Effector memory CD8-positive, alpha-beta T cell (primary cell): Measurements from ENCODE around the gene KLHL3.
A peak's percentile ranks its signal among the peaks of the same experiment; 100 is the strongest.

Experiments
- ATAC-seq: fragments of 150-1000 bp; cut with Tn5 transposase; replicated peaks from 2 replicates; pipeline ENCODE4 v1.10.0; 2021; ENCODE audit warnings: mild to moderate bottlenecking, moderate library complexity
- DNase-seq, 3 experiments: peaks; one replicate each; pipeline ENCODE4 v3.0.0; 2021
- H3K27ac Mint-ChIP-seq, 2 donors: one replicate each; pipeline ENCODE4 v1.8.0; 2022; ENCODE audit warnings: mild to moderate bottlenecking in 2 of 2, mixed read lengths in 2 of 2, moderate library complexity in 2 of 2
- H3K27me3 Mint-ChIP-seq, 2 donors: one replicate each; pipeline ENCODE4 v1.8.0; 2022; ENCODE audit warnings: mixed read lengths in 2 of 2
- H3K36me3 Mint-ChIP-seq: one replicate; pipeline ENCODE4 v1.8.0; 2022; ENCODE audit warnings: mild to moderate bottlenecking, moderate library complexity, mixed read lengths; ENCODE audit not compliant: insufficient read depth
- H3K4me1 Mint-ChIP-seq, 2 donors: one replicate each; pipeline ENCODE4 v1.8.0; 2022; ENCODE audit warnings: low read depth in 2 of 2, mixed read lengths in 2 of 2
- H3K4me3 Mint-ChIP-seq, 2 donors: one replicate each; pipeline ENCODE4 v1.8.0; 2022; ENCODE audit warnings: mild to moderate bottlenecking in 2 of 2, mixed read lengths in 2 of 2, moderate library complexity in 2 of 2
- H3K9me3 Mint-ChIP-seq, 2 donors: one replicate each; pipeline ENCODE4 v1.8.0; 2022; ENCODE audit warnings: mixed read lengths in 2 of 2

The KLHL3 gene

DNA sequence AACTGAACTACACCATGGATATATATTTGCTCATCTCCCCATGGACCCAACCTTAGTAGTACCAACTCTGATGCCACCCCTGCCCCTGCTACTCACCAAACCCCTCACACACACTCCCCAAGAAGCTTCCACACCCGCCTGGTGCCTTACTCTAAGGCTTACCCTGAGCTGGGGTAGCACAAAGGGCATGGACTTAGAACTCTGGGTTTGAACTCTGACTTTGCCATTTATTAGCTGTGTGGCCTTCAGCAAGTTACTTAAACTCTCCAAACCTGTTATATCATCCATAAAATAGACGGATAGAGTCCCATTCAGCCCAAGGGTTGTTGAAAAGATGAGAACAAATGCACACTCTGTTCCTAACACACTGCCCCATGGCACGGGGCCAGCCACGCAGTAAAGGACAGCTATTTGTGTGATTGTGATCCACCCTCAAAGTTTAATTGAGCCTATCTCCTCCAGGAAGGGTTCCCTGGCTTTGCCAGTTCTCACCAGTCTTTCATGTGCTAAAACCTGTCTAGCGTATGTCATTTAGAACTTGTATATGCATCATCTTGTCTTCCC is 111.0 kb downstream of the KLHL3 start:
- Mint-ChIP-seq H3K9me3 (no peaks in the 10 kb centered on the region), H3K4me3 (no peak overlapping the region), H3K27ac (no peak overlapping the region), H3K36me3 (peaks cover 3% of the 10 kb centered on the region), H3K27me3 (no peaks in the 10 kb centered on the region), H3K4me1 (peaks cover 0 to 2% of the 10 kb centered on the region in 2 donors)
- ATAC-seq = no peak
- DNase-seq = no peak

DNA sequence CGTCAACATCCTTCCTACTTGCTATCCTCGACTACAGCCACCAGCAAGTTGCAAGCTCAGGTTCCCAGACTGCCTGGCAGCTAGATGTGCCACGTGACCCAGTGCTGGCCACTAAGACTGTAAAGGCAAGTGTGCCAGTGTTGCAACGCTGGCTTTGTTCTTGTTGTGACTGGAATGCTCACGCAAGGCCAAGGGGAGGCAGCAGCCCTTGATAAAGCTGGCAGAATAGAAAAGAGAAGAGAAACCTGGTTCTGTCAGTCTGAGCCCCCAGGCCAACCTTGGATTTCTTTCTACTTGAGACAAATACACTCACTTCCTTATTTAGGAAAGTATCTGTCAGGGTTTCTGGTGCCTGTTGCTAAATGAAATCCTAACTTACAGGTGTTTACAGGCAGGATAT is 113.0 kb downstream of the KLHL3 start:
- Mint-ChIP-seq H3K9me3 (no peaks in the 10 kb centered on the region), H3K27ac (no peak overlapping the region), H3K4me3 (no peak overlapping the region), H3K36me3 (no peaks in the 10 kb centered on the region), H3K4me1 (no peaks in the 10 kb centered on the region), H3K27me3 (no peaks in the 10 kb centered on the region)
- DNase-seq (no peak), ATAC-seq (no peak)

DNA sequence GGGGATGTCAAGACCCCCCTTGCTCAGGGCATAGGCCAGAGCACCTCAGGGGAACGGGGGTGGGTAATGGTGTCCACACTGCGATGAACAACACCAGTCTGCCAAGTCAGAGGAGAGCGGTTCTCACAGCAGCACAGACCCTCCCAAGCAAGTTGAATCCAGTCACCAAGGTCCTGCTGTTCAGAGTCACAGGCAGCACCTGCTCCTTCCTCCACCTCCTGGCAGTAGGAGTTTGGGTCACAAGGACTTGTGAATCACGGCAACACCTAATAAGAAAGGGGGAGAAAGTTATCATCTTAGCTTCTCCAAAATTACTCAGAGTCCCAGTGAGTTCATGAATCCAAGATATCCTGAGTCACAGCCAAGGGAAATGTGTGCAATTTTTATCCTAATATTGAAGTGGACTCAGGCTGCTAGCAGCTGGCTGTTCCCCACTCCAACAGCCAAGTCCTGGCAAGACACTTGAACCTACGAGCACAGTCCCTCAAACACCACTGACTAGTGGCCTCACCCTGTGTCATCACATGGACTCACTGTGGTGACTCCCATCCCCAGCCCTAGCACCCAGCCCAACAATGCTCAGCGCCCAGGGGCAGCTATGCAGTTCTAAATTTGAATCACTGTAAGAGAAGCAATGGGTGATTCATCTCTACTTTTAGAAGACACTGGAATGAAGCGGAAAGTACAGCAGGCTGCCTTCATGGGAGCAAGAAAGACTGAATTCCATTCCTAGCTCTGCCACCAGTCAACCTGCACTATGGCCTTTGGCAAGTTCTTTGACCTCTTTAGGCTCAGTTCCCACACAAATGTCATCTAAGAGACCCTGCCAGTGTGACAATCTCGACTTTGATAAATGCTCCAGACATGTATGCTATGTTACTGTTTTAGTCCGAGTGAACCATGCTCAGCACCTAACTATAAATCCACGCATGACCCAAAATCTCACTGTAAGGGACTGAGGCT is 113.7 kb downstream of the KLHL3 start:
- Mint-ChIP-seq H3K4me3 (no peak overlapping the region), H3K4me1 (no peaks in the 10 kb centered on the region), H3K36me3 (no peaks in the 10 kb centered on the region), H3K27me3 (no peaks in the 10 kb centered on the region), H3K27ac (no peak overlapping the region), H3K9me3 (no peaks in the 10 kb centered on the region)
- no peak for ATAC-seq
- no peak for DNase-seq

DNA sequence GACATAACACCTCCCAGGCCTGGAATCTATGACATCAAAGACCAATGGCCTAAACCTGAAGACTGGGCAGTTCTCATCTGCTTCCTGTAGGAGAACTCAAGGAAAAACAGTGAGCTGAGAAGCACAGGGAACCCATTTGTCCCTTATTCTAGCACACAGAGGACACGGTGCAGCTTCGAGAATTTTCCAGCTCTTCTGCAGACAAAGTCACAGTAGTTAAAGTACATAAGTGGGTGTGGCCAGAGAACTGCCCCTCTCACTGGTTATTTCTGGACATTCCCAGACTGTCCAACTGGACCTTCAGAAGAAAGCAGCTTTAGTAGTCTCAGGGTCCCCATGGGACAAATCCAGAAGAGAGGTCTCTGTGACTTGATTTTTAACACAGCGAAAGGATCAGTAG is 114.6 kb downstream of the KLHL3 start:
- no peak for DNase-seq
- no peak overlapping the region for H3K27ac Mint-ChIP-seq
- H3K36me3 Mint-ChIP-seq = no peaks in the 10 kb centered on the region
- H3K4me1 Mint-ChIP-seq = no peaks in the 10 kb centered on the region
- no peak overlapping the region for H3K4me3 Mint-ChIP-seq
- ATAC-seq = no peak
- no peaks in the 10 kb centered on the region for H3K9me3 Mint-ChIP-seq
- no peaks in the 10 kb centered on the region for H3K27me3 Mint-ChIP-seq

DNA sequence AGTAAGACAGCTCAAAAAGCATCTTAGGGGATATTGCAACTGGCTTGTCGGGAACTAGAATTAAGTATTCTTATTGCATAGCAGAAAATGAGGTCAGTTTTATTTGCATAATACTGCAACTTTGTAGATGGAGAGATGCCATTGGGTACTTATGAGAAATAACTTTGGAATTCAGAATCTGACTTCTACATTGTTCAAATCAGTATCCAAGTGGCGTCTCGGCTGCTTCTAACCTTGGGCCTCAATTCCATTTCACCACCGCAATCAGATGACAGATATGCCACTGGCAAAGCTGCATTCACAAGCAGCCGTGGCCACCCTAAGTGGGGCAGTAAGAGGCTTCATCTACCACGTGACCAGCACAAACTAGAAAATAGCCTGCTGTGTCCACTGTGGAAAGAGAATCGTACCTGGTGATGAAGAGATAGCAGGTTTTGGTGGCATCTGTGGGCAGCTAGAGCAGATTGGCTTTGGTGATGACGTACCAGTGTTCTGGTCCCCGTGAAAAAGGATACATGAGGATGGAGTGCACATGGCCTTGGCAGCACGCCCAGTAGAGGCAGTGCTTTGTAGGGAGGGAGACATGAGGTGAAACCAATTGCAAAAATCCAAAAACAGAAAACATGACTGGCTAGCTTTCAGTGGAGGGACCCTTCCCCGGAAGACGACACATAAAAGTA is 116.6 kb downstream of the KLHL3 start:
- no peak for ATAC-seq
- no peaks in the 10 kb centered on the region for H3K4me1 Mint-ChIP-seq
- DNase-seq = no peak
- H3K4me3 Mint-ChIP-seq = no peak overlapping the region
- no peaks in the 10 kb centered on the region for H3K36me3 Mint-ChIP-seq
- H3K9me3 Mint-ChIP-seq = no peaks in the 10 kb centered on the region
- H3K27ac Mint-ChIP-seq = no peak overlapping the region
- no peaks in the 10 kb centered on the region for H3K27me3 Mint-ChIP-seq

DNA sequence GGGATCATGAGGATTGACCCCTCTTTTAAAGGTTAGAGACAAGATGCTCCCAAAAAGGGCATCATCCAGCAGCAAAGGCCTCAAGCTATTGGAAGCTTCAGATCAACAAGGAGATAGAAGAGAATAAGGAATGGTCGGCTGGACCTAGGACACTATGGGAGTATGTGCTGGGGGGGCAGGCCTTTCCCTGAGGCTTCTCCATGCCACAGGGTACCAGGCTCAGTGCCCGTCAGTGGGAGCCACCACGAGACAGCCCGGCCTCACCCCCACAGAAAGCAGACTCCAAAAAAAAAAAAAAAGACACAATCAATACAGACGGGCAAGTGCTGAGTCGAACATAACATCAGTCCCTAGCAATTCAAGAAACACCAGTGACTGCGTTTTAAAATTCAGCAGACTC is 117.4 kb downstream of the KLHL3 start:
- ATAC-seq (no peak), DNase-seq (no peak)
- Mint-ChIP-seq H3K27me3 (no peaks in the 10 kb centered on the region), H3K4me1 (no peaks in the 10 kb centered on the region), H3K27ac (no peak overlapping the region), H3K9me3 (no peaks in the 10 kb centered on the region), H3K36me3 (no peaks in the 10 kb centered on the region), H3K4me3 (no peak overlapping the region)

DNA sequence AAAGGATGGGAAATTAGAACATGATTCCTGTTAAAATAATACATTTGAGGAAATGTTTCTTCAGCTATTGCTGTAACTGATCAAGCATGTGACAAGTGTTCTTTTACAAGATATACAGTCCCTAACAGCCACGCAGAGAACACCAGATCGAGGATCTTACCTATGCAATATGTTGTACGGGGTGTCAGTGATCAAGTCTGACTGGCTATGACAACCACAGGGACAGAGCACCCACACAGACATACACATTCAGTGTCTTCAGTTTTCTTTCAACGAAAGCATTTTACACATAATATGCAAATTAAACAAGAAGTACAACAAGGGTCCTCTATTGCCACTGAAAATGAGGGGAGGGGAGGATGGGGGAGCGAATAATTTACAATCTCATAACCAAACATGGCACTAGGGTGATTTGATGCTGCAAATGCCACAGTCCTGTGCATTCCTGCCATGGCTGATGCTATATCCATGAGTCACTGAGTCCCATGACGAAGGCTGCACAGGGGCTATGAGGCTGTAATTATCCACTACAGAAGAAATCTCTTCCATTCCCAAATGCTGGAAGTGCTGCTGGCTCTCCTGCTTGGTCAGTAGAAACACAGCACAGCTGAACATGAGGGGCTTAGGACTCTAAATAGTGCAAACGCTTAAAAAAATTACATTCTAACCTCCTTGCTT is 118.2 kb downstream of the KLHL3 start:
- ATAC-seq = no peak
- Mint-ChIP-seq H3K27ac (no peak overlapping the region), H3K4me1 (no peaks in the 10 kb centered on the region), H3K27me3 (no peaks in the 10 kb centered on the region), H3K36me3 (no peaks in the 10 kb centered on the region), H3K9me3 (no peaks in the 10 kb centered on the region), H3K4me3 (no peak overlapping the region)
- no peak for DNase-seq

DNA sequence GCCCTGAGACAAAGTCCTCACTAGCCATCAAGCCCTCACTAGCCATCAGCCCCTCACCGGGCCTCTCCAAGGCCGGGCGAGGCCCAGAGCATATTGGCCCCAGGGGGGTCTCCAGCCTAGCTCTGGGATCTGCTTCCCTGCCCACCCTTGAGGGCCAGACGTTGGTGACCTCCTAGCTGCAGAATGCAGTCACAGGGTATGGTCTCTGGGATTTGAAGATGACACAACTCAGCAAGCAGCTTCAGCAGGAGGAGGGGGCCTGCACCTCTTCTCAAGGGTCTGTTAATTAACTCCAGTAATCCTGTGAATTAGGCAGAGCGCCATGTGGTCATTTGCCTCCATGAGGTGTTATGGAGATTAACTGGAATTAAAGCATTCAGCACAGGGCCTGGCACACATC is 119.8 kb downstream of the KLHL3 start:
- Mint-ChIP-seq H3K27me3 (peaks cover 6 to 14% of the 10 kb centered on the region in 2 donors), H3K9me3 (no peaks in the 10 kb centered on the region), H3K36me3 (peaks cover 2% of the 10 kb centered on the region), H3K27ac (no peak overlapping the region), H3K4me3 (no peak overlapping the region), H3K4me1 (no peaks in the 10 kb centered on the region)
- ATAC-seq = no peak
- no peak for DNase-seq

DNA sequence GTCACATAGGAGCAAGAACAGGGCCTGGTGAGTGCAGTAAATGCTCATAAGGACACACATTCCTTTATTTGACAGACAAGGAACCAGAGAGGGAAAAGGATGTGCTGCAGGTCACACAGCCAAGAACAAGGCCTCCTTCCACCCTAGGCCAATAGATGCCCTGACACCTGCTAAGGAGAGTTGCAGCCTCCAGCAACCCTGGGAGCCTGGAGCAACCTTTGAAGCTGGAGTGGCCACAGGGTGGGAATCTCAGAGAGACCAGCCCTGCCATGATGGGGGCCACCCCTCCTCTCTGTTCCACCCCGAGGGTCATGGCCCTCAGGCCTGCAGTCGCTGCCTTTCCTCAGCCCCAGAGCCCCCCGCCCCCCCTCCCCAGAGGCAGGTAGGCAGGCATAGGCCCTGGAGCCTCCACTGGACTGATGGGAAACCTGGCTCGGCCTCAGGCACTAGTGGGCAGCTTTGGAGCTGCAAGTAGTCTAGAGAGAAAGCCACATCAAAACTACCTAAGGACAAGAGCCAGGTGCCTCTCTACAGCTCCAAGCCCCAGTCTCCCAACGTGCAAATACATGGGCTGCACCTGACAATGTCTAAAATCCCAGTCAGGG is 120.6 kb downstream of the KLHL3 start:
- H3K4me1 Mint-ChIP-seq = no peaks in the 10 kb centered on the region
- H3K36me3 Mint-ChIP-seq = peaks cover 2% of the 10 kb centered on the region
- H3K4me3 Mint-ChIP-seq = no peak overlapping the region
- peak overlapping the region in 1 of 2 donors; percentile 16 for H3K27ac Mint-ChIP-seq
- no peaks in the 10 kb centered on the region for H3K9me3 Mint-ChIP-seq
- H3K27me3 Mint-ChIP-seq = peaks cover 12 to 20% of the 10 kb centered on the region in 2 donors
- ATAC-seq = no peak
- no peak for DNase-seq

DNA sequence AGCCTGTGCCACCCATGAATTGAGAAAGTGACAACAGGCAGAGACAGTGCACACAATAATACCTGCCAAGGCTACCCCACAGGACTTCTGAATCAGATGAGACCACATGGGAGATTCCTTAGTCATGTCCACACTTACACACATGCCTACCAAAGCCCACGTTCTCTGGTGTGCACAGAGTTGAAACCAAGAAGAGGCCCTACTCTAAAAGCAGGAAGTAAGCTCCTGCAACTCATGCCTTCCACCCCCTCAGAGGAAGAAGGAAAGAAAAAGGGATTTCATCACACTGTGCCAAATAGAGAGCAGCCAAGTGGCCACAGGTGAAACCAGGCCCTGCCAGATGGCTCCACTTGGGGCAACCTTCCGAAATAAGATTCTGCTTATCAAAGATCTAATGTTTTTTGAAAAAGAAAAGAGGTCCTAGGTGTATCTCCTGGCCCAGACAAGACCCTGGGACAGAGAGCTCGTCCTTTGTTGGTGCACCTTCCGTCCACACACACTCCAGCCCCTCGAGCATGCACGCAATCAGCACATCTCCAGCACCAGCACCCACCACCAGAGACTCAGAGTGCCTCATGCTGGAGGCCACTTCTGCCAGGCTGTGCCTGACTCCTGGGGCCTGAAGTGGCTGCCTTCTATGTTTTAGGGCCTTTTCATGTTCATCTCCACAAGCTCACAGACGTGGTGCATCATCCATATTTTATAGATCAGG is 122.2 kb downstream of the KLHL3 start:
- DNase-seq = no peak
- ATAC-seq = peak; percentile 16
- Mint-ChIP-seq H3K4me1 (no peaks in the 10 kb centered on the region), H3K27me3 (peaks cover 14 to 20% of the 10 kb centered on the region in 2 donors), H3K9me3 (no peaks in the 10 kb centered on the region), H3K4me3 (no peak overlapping the region), H3K36me3 (peaks cover 2% of the 10 kb centered on the region), H3K27ac (no peak overlapping the region)

DNA sequence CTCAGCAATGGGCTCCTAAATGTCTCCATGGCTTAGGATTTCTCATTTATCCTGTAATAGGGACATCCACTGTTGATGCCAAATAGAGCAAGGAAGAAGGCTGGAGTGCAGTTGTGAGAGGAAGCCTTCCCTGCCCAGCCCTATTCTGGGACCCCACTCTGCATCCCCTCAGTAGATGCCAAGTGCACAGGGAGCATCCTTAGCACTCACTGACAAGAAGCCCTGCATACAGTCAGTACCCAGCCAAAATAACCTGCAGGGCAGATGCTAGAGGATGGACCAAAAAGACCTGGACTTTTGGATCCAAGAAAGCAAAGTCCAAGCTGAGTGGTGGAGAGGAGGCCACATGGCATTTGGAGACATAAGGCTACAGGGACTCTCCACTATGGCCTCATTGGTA is 123.3 kb downstream of the KLHL3 start:
- Mint-ChIP-seq H3K36me3 (peaks cover 2% of the 10 kb centered on the region), H3K27me3 (peaks cover 20 to 21% of the 10 kb centered on the region in 2 donors), H3K4me3 (no peak overlapping the region), H3K27ac (no peak overlapping the region), H3K9me3 (no peaks in the 10 kb centered on the region), H3K4me1 (no peaks in the 10 kb centered on the region)
- DNase-seq (no peak), ATAC-seq (no peak)

DNA sequence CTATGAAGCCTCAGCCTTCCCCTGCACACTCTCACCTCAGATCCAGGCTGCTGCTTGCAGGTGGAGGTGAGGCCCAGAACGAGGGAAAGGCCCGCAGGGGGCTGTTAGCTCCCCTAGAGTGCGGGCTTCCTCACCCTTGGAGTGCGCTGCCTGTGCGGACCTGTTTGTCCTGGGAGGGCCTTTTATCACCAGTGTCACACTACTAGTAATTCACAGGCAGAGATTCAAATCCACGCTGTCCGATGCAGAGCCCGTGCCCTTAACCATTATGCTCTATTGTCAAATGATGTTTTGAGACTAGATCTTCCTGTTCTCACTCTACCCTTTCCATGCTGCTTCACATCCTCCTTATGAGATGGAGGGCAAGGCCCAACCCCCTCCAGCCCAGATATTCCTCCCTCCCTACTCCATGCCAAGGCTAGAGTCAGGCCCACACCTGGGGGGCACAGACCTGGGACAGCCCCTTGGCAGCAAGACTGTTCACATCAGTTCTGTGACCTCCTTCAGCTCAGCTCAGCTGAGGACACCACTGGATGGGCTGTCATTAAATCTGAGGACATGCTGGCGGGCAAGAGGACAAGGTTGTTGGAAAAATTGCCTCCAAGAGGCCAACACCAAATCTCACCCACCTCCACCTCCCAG is 124.0 kb downstream of the KLHL3 start:
- peaks cover 2% of the 10 kb centered on the region for H3K36me3 Mint-ChIP-seq
- ATAC-seq (no peak), DNase-seq (no peak)
- no peak overlapping the region for H3K27ac Mint-ChIP-seq
- no peaks in the 10 kb centered on the region for H3K9me3 Mint-ChIP-seq
- no peak overlapping the region for H3K4me3 Mint-ChIP-seq
- H3K27me3 Mint-ChIP-seq = peaks cover 21 to 26% of the 10 kb centered on the region in 2 donors
- no peaks in the 10 kb centered on the region for H3K4me1 Mint-ChIP-seq
